Amniotic epithelial cell (primary cell): ENCODE measurements around the gene MRPS11.
"Not testable (repeated sequence)": the region's sequence is repeated elsewhere in the genome, so short reads cannot be mapped to it uniquely, and the experiment has no call there.

Experiments used
- DNase-seq: peaks from one replicate; pipeline ENCODE4 v3.0.0-alpha.2; 2010; ENCODE audit warnings: low read depth

The MRPS11 gene

DNA sequence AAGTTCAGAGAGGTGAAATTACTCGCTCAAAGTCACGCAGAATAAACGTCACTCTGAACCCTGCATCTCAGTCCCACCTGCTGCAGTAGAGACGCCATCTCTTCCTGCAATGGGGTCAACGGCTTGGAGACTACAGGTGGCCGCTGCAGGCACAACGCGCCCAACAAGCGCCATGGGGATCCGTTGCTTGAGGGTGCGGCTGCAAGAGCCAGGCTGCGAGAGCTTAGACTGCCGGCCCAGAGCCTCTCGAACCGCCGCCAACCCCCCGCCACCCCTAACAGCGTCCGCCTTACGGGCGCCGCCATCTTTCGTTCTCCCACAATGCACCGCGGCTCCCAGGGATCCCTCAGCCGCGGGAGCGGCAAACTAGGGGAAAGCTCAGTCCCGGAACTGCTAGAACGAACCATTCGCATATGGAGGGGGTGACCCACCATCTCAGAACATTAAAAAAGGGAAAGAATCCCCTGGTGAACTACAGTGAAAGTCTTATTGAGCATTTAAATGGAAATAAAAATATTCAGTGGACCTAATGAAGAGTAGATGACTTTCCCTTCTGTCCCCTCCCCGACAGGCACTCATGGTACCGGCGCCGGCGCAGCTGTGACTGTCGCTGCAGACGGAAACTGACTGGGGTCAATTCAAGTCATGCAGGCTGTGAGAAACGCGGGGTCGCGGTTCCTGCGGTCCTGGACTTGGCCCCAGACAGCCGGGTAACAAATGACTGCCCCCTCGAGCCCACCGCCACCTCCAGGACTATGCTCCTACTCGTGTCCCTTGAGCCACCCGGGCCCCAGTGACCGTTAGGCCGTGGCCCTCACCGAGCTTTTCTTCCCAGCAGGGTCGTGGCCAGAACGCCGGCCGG, at the start of gene MRPS11, which contains the start of gene MRPL46:
TSS of gene MRPS11 (plus strand) at position 636 of the 862 bp plus-strand sequence. CDS start at position 646, 10 bp downstream.
TSS of gene MRPL46 (minus strand) at position 316 of the 862 bp plus-strand sequence. CDS start at position 305, 11 bp downstream.
- peak; percentile 77 for DNase-seq

- peak; percentile 1 for DNase-seq
Measured at GRCh38 chr15:88419830-88420229, 47.7 kb upstream of the MRPS11 start.

- DNase-seq, result no peak
Measured at GRCh38 chr15:88423331-88423730, 44.2 kb upstream of the MRPS11 start.

DNA sequence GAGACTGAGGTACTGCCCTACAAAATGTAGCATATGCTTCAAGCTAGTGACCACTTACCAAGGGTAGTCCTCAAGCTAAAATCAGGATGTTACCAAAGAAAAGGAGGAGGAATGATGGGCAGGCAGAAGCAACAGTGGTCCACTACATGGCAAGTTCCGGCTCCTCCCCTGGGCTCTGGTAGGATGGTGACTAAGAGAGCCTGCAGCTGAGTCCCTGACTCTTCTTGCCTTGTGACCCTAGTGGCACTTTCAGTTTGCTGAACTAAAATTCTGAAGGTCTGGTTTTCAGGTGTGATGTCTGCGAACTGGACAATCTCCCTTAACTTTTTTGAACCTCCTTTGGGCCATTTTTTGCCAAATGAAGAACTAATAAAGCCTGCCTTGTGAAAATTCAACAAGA, 41.2 kb upstream of the MRPS11 start:
- no peak for DNase-seq

DNA sequence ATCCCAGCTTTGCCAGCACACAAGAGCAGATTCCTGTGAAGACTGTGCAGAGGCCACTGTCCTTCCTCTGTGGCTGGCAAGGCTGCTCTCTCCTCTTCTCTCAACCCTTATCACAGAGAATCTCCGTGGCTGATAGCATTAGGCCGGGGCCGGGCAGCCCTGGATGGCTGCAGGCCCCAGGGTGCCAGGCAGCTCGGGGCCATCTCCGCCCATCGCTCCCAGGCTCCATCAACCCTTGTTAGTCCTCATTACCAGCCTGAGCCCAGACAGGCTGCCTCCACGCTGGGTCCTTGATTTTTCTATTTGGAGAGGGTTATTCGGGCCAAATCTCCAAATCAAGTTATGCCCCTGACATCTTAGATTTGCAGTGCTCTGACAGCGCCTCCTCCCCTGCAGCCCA, 39.5 kb upstream of the MRPS11 start:
- no peak for DNase-seq

- no peak for DNase-seq
Measured at GRCh38 chr15:88428805-88429605, 38.5 kb upstream of the MRPS11 start.

DNA sequence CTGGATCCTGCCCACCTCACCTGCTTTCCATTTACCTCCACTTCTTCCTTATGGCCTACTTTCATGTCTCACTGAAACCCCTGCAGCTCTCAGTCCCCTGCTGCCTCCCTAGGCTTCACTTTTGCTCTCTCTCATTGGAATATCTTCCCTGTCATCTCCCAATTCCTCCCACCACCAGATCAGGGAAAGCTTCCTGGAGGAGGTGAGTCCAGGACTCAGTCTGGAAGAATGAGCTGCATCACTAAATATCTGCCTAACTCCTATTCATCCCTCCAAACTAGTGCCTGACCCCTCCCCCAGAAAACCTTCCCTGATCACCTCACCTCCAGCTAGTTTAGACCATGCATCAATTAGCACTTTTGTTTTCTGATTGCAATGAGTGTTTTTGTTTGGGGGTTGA, 37.5 kb upstream of the MRPS11 start:
- DNase-seq, result no peak

DNA sequence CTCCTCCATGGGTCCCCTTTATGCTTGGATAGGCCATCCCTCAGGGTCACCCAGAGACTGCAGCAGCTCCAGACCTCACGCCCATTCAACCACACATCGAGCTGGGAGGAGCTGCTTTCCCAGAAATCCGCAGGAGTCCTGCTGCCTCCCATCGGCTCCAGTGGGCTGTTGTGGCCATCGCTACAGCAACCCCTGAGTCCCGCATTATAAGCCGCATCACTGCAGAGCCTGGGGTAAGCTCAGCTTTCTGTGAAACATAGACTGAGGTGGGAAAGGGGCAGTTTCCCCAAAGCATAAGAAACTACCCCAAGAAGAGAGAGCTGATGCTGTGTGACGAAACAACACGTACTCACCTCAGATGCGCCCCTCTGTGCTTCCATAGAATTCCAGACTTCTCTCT, 36.1 kb upstream of the MRPS11 start:
- DNase-seq, result no peak

- no peak for DNase-seq
Measured at GRCh38 chr15:88433046-88433685, 34.3 kb upstream of the MRPS11 start.

DNA sequence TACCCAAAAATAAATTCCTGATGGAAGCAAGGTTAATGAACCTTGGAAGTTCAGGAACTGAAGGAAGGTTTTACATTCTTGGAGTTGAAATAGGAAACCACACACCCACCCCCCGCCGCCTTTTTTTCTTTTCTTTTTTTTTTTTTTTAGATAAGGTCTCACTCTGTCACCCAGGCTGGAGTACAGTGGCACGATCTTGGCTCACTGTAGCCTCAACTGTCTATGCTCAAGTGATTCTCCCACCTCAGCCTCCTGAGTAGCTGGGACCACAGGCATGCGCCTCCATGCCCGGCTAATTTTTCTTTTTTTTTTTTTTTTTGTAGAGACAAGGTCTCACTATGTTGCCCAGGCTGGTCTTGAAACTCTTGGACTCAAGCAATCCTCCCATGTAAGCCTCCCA, 33.4 kb upstream of the MRPS11 start:
- DNase-seq, result not testable (repeated sequence)

DNA sequence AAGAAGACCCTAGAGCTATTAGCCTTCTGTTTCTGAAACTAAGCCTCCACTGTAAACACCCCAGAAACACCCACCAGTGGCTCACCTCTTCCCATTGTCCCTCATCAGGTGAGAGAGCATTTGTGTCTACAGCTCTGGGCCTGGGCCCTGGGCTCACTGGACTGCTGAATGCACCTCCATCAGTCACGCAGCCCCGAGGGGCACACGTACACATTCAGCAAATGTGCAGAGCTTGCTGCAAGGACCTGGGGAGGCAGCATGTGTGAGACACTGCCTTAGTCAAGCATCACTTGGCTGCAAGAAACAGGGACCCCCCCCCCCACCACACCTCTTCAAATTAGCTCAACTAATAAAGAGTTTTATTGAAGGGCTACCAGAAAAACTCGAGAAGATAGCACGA, 29.3 kb upstream of the MRPS11 start:
- DNase-seq, result no peak

DNA sequence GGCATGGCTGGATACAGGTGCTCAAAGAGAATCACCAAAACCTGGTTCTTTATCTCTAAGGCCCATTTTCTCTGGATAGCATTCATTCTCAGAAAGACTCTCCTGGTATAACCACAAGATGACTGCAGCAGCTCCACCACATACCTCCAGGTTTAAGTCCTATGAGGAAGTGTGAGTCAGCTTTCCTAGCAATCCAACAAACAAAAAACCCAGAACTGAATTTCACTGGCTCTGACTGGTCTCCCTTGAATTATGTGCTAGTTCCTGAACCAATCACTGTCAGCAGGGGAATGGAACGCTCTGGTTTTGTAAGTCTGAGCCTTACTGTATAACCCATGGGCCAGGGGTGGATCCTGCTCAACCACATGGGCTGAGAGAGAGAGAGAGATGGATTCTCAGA, 27.5 kb upstream of the MRPS11 start:
- peak; percentile 76 for DNase-seq

DNA sequence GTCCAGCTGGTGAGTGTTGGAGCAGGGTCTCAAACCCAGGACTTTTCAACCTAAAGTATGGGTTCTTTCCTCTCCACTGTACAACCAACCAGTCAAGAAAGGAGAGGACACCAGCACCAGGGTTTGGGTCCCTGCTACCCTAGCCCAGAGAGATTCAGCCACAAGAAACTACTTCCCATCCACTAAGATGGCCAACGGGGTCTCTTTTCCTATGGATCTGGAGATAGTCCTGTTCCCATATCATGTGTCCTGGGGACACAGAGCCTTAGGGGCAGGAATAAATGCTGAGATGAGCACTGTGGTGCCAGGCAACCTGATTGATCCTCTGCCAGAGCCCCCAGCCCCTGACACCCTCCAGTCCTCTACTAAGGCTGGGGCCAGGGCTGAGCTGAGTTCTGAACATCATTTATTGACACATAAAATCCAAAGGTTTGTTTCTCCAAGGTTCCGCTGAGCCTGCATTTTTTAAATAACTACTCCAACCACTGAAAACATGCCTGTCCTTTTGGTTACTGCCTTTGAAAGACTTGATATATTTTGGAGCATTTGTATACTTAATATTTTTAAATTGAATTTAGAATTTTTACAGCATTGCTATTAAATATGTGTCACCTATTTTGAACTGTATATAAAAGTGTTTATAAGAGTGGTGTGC, 26.3 kb upstream of the MRPS11 start:
- no peak for DNase-seq

DNA sequence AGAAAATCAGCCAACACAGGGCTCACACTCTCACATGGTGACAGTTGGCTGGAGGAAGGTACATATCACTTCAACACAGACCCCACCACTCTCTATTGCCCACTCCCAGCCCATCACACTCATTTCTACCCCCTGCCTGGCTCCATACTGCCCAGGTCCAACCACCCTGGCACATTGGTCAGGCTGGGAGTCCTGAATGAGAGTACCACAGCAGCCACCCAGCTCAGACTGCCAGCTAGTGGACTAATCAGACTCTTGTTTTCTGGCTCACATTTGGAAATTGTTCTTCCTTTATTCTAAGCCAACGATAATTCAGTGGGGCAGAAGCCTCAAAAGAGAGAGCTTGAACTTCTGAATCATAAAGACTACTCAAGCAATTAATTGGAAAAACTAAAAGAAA, 20.3 kb upstream of the MRPS11 start:
- no peak for DNase-seq

GRCh38 chr15:88447741-88448140, 19.8 kb upstream of the MRPS11 start:
- no peak for DNase-seq

DNA sequence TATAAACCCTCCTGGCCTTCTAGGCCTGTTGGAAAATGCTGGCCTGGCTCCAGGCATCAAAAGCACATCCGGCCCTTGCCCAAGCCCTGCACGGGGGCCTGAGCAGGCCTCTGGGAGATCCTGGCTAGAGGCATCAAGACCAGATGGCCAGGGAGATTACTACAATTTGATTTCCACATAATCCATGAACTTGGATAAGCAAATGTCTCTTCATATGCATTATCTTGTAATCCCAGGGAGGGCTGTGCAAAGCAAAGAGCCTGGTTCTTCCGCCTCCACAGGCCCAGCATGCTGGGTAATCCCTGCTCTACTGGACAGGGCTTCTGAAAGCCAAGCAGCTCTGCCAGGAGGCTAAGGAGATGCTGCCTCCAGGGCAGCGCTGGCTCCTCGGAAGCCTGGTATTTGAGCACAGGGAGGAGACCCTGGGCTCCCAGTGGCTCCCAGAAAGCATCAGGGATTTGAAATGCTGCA, 18.5 kb upstream of the MRPS11 start:
- no peak for DNase-seq

DNA sequence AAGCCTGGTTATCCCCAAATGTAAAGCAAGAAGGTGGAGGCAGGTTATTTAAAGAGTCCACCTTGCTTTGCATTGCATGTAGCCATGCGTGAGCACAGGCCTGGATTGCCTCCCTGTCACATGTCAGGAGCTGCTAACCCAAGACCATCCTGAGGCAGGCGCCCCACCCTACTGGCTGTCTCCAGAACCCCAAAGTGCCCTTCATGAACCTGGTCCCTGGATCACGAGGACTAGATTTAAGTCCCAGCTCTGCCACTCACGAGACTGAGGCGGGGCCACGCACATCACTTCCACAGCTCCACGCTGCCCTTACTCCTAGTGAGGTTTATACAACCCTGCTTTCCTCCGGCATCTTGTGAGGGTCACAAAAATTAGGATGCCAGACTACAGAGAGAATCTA, 17.9 kb upstream of the MRPS11 start:
- no peak for DNase-seq

DNA sequence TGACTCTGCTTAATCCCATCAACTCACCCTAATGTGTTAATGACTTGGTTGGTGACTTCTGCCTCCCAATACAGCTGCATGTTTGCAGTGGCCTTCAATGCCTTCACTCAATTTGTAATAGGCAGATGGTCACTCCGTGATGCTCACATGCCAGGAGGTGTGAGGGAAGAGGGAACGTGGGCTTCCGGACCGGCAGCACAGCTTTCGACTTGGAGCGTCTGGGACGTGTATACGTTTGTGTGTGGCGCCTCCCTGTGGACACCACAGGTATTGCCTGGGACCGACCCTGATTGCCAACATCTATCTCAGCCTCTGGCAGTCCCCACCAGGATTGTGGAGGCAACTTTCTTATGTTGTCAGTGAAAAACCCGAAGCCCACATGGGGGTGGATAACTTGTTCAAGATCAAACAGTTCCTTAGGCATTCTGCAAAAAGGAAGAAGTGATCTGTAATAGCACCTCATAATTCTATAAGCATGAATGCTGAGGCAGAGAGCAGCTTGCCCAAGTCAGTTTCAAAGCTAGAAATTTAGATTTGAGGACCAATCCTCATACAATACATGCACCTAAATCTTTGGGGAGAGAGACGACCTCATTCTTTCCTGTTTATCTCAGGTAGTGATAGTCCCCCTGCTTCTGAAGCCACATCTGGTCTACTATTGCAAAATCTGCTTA, 17.2 kb upstream of the MRPS11 start:
- DNase-seq, result peak; percentile 55

DNA sequence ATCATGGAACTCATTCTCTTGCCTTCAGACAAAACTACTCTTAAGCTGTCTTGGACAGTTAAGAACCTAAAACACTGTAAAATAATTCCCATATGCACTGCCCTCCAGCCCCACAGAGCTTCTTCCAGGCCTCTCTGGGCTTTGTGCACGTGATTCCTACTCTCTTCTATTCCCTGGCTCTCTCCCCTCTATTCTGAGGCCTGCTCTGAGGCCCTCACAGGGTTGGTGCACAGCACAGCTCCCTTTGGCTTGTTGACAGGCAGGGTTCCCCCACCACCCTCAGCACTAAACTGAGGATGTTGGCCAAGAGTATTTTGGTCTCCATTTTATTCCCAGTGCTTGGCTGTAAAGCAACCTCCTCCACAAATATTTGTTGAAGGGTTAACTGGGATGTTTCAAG, 13.9 kb upstream of the MRPS11 start:
- no peak for DNase-seq

DNA sequence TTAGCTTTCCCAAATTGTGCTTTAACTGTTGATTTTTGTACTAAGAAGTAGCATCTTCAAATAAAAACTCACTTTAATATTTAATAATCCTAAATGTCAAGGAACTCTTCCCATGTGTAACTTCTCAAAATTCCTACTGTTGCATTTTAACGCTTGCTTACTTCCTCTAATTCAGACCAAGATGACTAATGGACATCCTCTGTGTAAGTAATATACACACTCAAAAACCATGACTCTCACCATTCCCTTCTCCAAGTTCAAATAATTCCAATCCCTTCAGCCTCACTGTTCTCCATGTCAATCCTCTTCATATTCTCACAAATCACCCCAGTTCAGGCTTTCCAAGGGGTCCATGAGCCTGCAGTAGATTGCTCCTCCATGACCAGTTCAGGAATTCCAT, 13.3 kb upstream of the MRPS11 start:
- no peak for DNase-seq
